NCI-H510A (cell line): ENCODE data around the gene ZBED1.
"Not testable (repeated sequence)": the region's sequence is repeated elsewhere in the genome, so short reads cannot be mapped to it uniquely, and the experiment has no call there.

Experiments
- DNase-seq: peaks from one replicate; lab custom pipeline; 2025; lab: John Stamatoyannopoulos, UW

ZBED1 gene

GRCh38 chrX:2474280-2474962 is 26.4 kb downstream of the ZBED1 start:
- DNase-seq = no peak

GRCh38 chrX:2473064-2473463 is 27.7 kb downstream of the ZBED1 start:
- DNase-seq = not testable (repeated sequence)

GRCh38 chrX:2471641-2472040 is 29.1 kb downstream of the ZBED1 start:
- DNase-seq = no peak

GRCh38 chrX:2471126-2471525 is 29.6 kb downstream of the ZBED1 start:
- DNase-seq = not testable (repeated sequence)

GRCh38 chrX:2469852-2470251 is 30.9 kb downstream of the ZBED1 start:
- not testable (repeated sequence) for DNase-seq

- DNase-seq = no peak
Observed at GRCh38 chrX:2469196-2469685, 31.5 kb downstream of the ZBED1 start.

GRCh38 chrX:2468261-2469195 is 32.2 kb downstream of the ZBED1 start:
- no peak for DNase-seq

GRCh38 chrX:2466876-2467656 is 33.7 kb downstream of the ZBED1 start:
- no peak for DNase-seq

GRCh38 chrX:2464677-2465166 is 36.1 kb downstream of the ZBED1 start:
- no peak for DNase-seq

- DNase-seq = no peak
Observed at GRCh38 chrX:2463973-2464676, 36.7 kb downstream of the ZBED1 start.

- DNase-seq = not testable (repeated sequence)
Observed at GRCh38 chrX:2463481-2463880, 37.3 kb downstream of the ZBED1 start.

- no peak for DNase-seq
Observed at GRCh38 chrX:2462780-2463179, 38.0 kb downstream of the ZBED1 start.

- no peak for DNase-seq
Observed at GRCh38 chrX:2462074-2462473, 38.7 kb downstream of the ZBED1 start.

- DNase-seq = no peak
Observed at GRCh38 chrX:2461711-2462016, 39.1 kb downstream of the ZBED1 start.

GRCh38 chrX:2460821-2461710 is 39.7 kb downstream of the ZBED1 start:
- not testable (repeated sequence) for DNase-seq

GRCh38 chrX:2460048-2460447 is 40.7 kb downstream of the ZBED1 start:
- DNase-seq = not testable (repeated sequence)

GRCh38 chrX:2458309-2458708 is 42.5 kb downstream of the ZBED1 start:
- DNase-seq = no peak

- DNase-seq = no peak
Observed at GRCh38 chrX:2457289-2458133, 43.3 kb downstream of the ZBED1 start.

- not testable (repeated sequence) for DNase-seq
Observed at GRCh38 chrX:2456091-2456490, 44.7 kb downstream of the ZBED1 start.

- not testable (repeated sequence) for DNase-seq
Observed at GRCh38 chrX:2454620-2455019, 46.2 kb downstream of the ZBED1 start.
